ENCODE measurements around the gene AMBRA1. TPM values are rescaled to one million over a fixed set of nuclear protein-coding genes. Genes with fewer than 3 reads are reported as not detected.

AMBRA1 gene
- total RNA-seq, 2 donors from 2014 or later: 35.2 to 42.2 TPM

DNA sequence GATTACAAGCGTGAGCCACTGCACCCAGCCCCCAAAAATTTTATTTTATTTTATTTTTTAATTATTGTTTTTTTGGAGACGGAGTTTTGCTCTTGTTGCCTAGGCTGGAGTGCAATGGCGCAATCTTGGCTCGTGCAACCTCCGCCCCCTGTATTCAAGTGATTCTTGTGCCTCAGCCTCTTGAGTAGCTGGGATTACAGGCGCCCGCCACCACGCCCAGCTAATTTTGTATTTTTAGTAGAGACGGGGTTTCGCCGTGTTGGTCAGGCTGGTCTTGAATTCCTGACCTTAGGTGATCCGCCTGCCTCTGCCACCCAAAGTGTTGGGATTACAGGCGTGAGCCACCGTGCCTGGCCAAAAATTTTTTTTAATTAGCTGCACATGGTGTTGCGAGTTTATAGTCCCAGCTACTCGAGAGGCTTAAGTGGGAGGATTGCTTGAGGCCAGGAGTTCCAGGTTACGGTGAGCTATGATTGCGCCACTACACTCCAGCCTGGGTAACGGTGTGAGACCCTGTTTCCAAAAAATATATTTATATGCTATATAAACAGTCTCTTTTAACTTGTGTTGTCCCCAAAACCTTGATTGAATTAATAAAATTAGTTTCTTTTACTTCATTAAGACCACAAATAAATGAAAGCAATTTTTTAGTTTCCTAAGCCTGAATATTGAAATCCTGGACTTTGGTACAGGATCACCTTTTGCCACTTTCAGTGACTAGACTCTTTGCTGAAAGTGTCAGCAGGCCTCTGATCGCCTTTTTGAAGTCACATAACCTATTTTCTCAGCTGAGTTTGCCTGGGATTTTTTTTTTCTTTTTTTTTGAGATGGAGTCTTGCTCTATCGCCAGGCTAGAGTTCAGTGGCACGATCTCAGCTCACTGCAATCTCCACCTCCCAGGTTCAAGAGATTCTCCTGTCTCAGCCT is 39.7 kb upstream of the AMBRA1 start:
- Histone ChIP-seq H3K36me3 (peaks cover 11% of the 10 kb centered on the region), H3K4me3 (no peak overlapping the region), H3K4me1 (ENCODE audit: control insufficient read depth in 1 of 2, low read depth in 2 of 2) (no peaks in the 10 kb centered on the region), H3K27ac (no peak overlapping the region), H3K9me3 (no peaks in the 10 kb centered on the region), H3K27me3 (replicated peaks; ENCODE audit: insufficient read depth) (no peaks in the 10 kb centered on the region)
- DNase-seq (ENCODE audit: low spot score): no peak
- TF ChIP-seq, protein P1, sequence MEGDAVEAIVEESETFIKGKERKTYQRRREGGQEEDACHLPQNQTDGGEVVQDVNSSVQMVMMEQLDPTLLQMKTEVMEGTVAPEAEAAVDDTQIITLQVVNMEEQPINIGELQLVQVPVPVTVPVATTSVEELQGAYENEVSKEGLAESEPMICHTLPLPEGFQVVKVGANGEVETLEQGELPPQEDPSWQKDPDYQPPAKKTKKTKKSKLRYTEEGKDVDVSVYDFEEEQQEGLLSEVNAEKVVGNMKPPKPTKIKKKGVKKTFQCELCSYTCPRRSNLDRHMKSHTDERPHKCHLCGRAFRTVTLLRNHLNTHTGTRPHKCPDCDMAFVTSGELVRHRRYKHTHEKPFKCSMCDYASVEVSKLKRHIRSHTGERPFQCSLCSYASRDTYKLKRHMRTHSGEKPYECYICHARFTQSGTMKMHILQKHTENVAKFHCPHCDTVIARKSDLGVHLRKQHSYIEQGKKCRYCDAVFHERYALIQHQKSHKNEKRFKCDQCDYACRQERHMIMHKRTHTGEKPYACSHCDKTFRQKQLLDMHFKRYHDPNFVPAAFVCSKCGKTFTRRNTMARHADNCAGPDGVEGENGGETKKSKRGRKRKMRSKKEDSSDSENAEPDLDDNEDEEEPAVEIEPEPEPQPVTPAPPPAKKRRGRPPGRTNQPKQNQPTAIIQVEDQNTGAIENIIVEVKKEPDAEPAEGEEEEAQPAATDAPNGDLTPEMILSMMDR (IDR thresholded peaks at IDR 0.05): no peak
- ATAC-seq (ENCODE audit: insufficient number of reproducible peaks, low FRiP score, low read depth): no peak

DNA sequence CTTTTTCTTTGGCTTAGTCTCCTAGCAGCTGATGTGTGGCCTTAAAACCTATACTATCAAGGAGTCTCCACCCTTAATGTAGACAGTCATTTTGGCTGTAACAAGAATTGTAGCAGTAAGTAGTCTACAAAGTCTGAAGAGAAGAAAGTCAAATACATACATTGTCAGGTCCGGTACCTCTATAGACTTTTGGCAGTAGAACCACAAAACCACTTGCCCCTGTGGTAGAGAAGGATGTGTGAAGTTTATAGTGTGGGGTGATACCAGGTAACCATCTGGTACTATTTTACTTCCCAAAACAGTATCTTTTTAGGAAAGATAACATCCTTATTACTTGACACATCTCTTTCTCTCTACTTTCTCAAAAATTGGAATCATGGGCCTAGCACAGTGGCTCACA is 38.7 kb upstream of the AMBRA1 start:
- DNase-seq (ENCODE audit: low spot score): no peak
- Histone ChIP-seq H3K27ac (no peak overlapping the region), H3K36me3 (peaks cover 11% of the 10 kb centered on the region), H3K9me3 (no peaks in the 10 kb centered on the region), H3K4me3 (no peak overlapping the region), H3K4me1 (ENCODE audit: control insufficient read depth in 1 of 2, low read depth in 2 of 2) (no peaks in the 10 kb centered on the region), H3K27me3 (replicated peaks; ENCODE audit: insufficient read depth) (no peaks in the 10 kb centered on the region)
- TF ChIP-seq, protein P1 (IDR thresholded peaks at IDR 0.05): no peak
- ATAC-seq (ENCODE audit: insufficient number of reproducible peaks, low FRiP score, low read depth): no peak

DNA sequence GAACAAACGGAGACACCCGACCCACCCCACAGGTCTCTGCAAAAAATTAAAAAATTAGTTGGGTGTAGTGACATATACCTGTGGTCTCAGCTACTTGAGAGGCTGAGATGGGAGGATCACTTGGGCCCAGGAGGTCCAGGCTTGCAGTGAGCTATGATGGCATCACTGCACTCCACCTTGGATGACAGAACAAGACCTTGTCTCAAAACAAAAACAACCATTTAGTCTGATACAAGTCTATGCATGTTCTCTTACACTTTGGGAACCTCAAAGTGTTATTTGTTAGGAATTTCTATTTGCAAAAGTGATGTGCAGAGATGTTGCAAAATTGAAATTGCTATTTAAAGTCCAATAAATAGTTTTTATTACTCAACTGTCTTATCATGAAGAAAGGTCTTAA is 37.9 kb upstream of the AMBRA1 start:
- DNase-seq (ENCODE audit: low spot score) (no peak), ATAC-seq (ENCODE audit: insufficient number of reproducible peaks, low FRiP score, low read depth) (no peak)
- H3K9me3 ChIP-seq: no peaks in the 10 kb centered on the region
- TF ChIP-seq, protein P1 (IDR thresholded peaks at IDR 0.05): no peak
- peaks cover 14% of the 10 kb centered on the region for H3K36me3 ChIP-seq
- no peak overlapping the region for H3K27ac ChIP-seq
- no peaks in the 10 kb centered on the region for H3K4me1 ChIP-seq (ENCODE audit: control insufficient read depth in 1 of 2, low read depth in 2 of 2)
- H3K27me3 ChIP-seq (replicated peaks; ENCODE audit: insufficient read depth): no peaks in the 10 kb centered on the region
- no peak overlapping the region for H3K4me3 ChIP-seq

DNA sequence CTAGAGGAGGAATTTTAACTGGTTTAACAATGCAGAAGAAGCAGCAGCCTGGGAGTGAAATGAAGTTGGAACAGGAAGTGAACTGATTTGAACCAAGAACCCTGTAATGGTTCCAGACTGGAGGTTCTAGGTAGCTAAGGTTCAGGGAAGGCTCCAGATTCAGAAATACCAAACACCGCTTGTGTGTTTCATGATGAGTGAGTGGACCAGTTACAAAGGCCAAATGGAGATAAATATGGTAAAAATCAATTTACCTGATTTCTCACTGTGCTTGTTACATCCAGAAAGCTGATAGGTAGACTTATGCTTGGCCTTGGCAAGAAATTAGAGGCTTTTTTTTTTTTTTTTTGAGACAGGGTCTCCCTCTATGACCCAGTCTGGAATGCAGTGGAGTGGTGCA is 36.4 kb upstream of the AMBRA1 start:
- Histone ChIP-seq H3K36me3 (peaks cover 23% of the 10 kb centered on the region), H3K27me3 (replicated peaks; ENCODE audit: insufficient read depth) (no peaks in the 10 kb centered on the region), H3K9me3 (no peaks in the 10 kb centered on the region), H3K27ac (no peak overlapping the region), H3K4me1 (ENCODE audit: control insufficient read depth in 1 of 2, low read depth in 2 of 2) (no peaks in the 10 kb centered on the region), H3K4me3 (no peak overlapping the region)
- no peak for DNase-seq (ENCODE audit: low spot score)
- TF ChIP-seq, protein P1 (IDR thresholded peaks at IDR 0.05): no peak
- no peak for ATAC-seq (ENCODE audit: insufficient number of reproducible peaks, low FRiP score, low read depth)

DNA sequence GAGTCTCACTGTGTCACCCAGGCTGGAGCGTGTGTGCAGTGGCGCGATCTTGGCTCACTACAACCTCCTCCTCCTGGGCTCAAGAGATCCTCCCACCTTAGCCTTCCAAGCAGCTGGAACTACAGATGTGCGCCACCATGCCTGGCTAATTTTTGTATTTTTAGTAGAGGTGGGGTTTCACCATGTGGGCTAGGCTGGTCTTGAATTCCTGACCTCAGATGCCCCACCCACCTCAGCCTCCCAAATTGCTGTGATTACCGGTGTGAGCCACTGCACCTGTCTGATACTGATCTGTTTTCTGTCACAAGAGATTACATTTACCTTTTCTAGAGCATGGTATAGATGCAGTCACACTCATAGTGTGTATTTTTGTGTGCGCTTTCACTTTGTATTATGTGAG is 35.1 kb upstream of the AMBRA1 start:
- no peaks in the 10 kb centered on the region for H3K27me3 ChIP-seq (replicated peaks; ENCODE audit: insufficient read depth)
- peaks cover 24% of the 10 kb centered on the region for H3K36me3 ChIP-seq

More for the DNA sequence above, 35.1 kb upstream of the AMBRA1 start:
- no peak overlapping the region for H3K27ac ChIP-seq
- no peaks in the 10 kb centered on the region for H3K4me1 ChIP-seq (ENCODE audit: control insufficient read depth in 1 of 2, low read depth in 2 of 2)
- DNase-seq (ENCODE audit: low spot score): no peak
- no peak for ATAC-seq (ENCODE audit: insufficient number of reproducible peaks, low FRiP score, low read depth)
- no peaks in the 10 kb centered on the region for H3K9me3 ChIP-seq
- TF ChIP-seq, protein P1 (IDR thresholded peaks at IDR 0.05): no peak
- no peak overlapping the region for H3K4me3 ChIP-seq
